IPS DF 6.9 (cell line): Measurements from ENCODE around the gene FOSL1.
A peak's percentile ranks its signal among the peaks of the same experiment; 100 is the strongest.

Source experiments
- DNase-seq: peaks from one replicate; pipeline ENCODE4 v3.0.0-alpha.2; 2013; ENCODE audit warnings: low read depth, low spot score
- H3K27ac ChIP-seq: one replicate; pipeline ENCODE4 v1.5.1; 2013; ENCODE audit warnings: low read length, control low read depth
- H3K27me3 ChIP-seq: 2 replicates; pipeline ENCODE4 v1.6.1; 2013; ENCODE audit warnings: mild to moderate bottlenecking, low read length; ENCODE audit not compliant: control insufficient read depth, insufficient read depth
- H3K36me3 ChIP-seq: 2 replicates; pipeline ENCODE4 v1.6.1; 2013; ENCODE audit warnings: low read length; ENCODE audit not compliant: control insufficient read depth, insufficient read depth
- H3K4me1 ChIP-seq: 2 replicates; pipeline ENCODE4 v1.6.1; 2013; ENCODE audit warnings: low read length; ENCODE audit not compliant: control insufficient read depth, insufficient read depth
- H3K4me3 ChIP-seq: 2 replicates; pipeline ENCODE4 v1.5.1; 2013; ENCODE audit warnings: mild to moderate bottlenecking, low read length
- H3K9me3 ChIP-seq: 2 replicates; pipeline ENCODE4 v1.6.1; 2013; ENCODE audit warnings: low read length, inconsistent platforms; ENCODE audit not compliant: control insufficient read depth, insufficient read depth
- WGBS: extraction: QIAGEN DNeasy Blood & Tissue Kit; methylation state at CpG from one replicate; pipeline ENCODE4 v1.1.7; 2013; ENCODE audit warnings: mixed read lengths, missing lambda C conversion rate; ENCODE audit not compliant: insufficient read length, insufficient coverage; 5-methylcytosine and 5-hydroxymethylcytosine counted together

Gene FOSL1

GRCh38 chr11:65868907-65869306 lies 31.3 kb downstream of the FOSL1 start:
- WGBS = no CpG with 5 or more reads among the region's 3 CpGs
- Histone ChIP-seq H3K27ac (no peak overlapping the region), H3K9me3 (no peaks in the 10 kb centered on the region), H3K4me3 (no peak overlapping the region), H3K27me3 (no peaks in the 10 kb centered on the region), H3K36me3 (peaks cover 16% of the 10 kb centered on the region), H3K4me1 (no peaks in the 10 kb centered on the region)
- no peak for DNase-seq

DNA sequence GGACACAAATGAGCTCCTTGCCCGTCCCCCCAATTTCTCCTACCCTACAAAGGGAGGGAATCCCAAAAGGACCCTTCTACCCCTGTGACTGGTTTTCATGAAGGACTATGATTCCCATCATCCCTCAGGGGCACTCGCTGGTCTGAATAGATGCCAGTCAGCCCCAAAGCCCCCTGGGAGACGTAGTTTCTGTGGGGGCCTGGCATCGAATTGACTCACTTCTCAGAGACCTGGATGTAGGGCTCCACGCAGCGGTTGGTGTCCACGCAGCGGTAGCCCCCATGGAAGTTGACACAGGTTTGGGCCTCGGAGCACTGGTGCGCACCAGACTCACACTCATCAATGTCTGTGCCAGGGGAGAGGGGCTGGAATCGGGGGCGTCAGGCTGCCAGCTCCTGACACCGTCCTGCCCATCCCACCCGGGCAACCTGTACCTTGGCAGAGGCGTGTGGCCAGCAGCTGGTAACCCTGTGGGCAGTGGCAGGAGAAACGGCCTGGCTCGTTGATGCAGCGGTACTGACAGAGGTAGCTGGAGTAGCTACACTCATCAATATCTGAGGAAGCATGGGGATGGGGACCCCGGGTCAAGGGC lies 32.0 kb downstream of the FOSL1 start:
- no peaks in the 10 kb centered on the region for H3K27me3 ChIP-seq
- H3K4me3 ChIP-seq = peak overlapping the region; percentile 58; the same call in 1 of the 2 replicates
- peaks cover 19% of the 10 kb centered on the region for H3K36me3 ChIP-seq
- DNase-seq = no peak
- H3K4me1 ChIP-seq = no peaks in the 10 kb centered on the region
- H3K27ac ChIP-seq = no peak overlapping the region
- no peaks in the 10 kb centered on the region for H3K9me3 ChIP-seq
- no CpG with 5 or more reads among the region's 19 CpGs for WGBS

- no peak overlapping the region for H3K27ac ChIP-seq
- no peaks in the 10 kb centered on the region for H3K4me1 ChIP-seq
- H3K4me3 ChIP-seq = peak overlapping the region; percentile 58; the same call in 1 of the 2 replicates
- peaks cover 19% of the 10 kb centered on the region for H3K36me3 ChIP-seq
- H3K27me3 ChIP-seq = no peaks in the 10 kb centered on the region
- DNase-seq = no peak
- no peaks in the 10 kb centered on the region for H3K9me3 ChIP-seq
- no CpG with 5 or more reads among the region's 29 CpGs for WGBS
These were observed 32.7 kb downstream of the FOSL1 start for GRCh38 chr11:65867284-65868071.

GRCh38 chr11:65866509-65867283 lies 33.5 kb downstream of the FOSL1 start:
- Histone ChIP-seq H3K4me1 (no peaks in the 10 kb centered on the region), H3K27me3 (no peaks in the 10 kb centered on the region), H3K36me3 (peaks cover 19% of the 10 kb centered on the region), H3K27ac (no peak overlapping the region), H3K4me3 (no peak overlapping the region), H3K9me3 (no peaks in the 10 kb centered on the region)
- WGBS = no CpG with 5 or more reads among the region's 21 CpGs
- DNase-seq = no peak

DNA sequence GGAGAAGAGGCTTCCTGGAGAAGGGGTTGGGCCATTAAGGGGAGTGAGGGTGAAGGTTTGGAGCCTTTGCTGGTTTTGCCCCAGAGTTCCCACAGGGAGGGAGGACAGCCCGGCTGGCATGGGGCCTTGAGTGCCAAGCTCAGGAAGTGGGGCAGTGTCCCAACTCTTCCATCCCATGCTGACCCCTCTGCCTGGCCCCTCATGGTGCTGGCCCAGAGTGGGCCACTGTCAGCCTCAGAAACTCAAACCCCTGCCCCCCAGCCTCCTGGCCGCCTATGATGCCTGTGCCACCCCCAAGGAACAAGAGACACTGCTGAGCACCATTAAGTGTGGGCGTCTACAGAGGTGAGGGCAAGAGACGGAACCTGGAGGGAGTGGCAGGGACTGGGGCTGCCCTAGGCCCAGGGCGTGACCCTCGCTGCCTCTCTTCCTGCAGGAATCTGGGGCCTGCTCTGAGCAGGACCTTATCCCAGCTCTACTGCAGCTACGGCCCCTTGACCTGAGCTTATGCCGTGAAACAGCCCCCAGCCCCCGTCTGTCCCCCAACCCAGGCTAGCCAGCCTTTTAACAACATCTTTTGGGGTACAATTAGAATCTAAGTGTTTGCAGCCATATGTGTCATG lies 34.5 kb downstream of the FOSL1 start:
- Histone ChIP-seq H3K4me3 (no peak overlapping the region), H3K27me3 (no peaks in the 10 kb centered on the region), H3K4me1 (no peaks in the 10 kb centered on the region), H3K36me3 (peaks cover 19% of the 10 kb centered on the region), H3K27ac (no peak overlapping the region), H3K9me3 (no peaks in the 10 kb centered on the region)
- WGBS = no CpG with 5 or more reads among the region's 9 CpGs
- DNase-seq = no peak

DNA sequence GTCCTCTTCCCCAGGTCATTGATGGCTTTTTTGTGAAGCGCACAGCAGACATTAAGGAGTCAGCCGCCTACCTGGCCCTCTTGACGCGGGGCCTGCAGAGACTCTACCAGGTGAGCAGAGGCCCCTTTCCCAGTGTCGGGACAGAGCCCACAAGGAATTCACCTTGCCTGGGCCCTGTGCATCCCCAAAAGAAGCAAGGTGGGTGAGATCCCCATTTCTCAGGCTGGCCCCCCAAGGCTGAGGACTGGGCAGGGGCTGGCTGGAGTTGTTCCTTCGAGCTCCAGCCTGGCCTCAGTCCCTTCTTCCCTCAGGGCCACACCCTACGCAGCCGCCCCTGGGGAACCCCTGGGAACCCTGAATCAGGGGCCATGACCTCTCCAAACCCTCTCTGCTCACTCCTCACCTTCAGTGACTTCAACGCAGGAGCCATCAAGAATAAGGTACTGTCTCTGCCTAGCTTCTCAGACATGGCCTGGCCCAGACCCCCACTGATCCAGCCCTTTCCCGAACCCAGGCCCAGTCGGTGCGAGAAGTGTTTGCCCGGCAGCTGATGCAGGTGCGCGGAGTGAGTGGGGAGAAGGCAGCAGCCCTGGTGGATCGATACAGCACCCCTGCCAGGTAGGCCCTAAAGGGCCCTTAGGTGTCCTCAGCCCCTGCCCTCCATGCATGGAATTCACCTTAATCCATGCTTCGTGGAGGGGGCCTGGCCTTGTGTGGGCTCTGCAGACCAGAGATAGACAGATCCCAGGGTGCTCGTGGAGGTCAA lies 35.3 kb downstream of the FOSL1 start:
- Histone ChIP-seq H3K4me1 (no peaks in the 10 kb centered on the region), H3K27me3 (no peaks in the 10 kb centered on the region), H3K27ac (no peak overlapping the region), H3K9me3 (no peaks in the 10 kb centered on the region), H3K4me3 (no peak overlapping the region), H3K36me3 (peaks cover 19% of the 10 kb centered on the region)
- DNase-seq = no peak
- no CpG with 5 or more reads among the region's 18 CpGs for WGBS

DNA sequence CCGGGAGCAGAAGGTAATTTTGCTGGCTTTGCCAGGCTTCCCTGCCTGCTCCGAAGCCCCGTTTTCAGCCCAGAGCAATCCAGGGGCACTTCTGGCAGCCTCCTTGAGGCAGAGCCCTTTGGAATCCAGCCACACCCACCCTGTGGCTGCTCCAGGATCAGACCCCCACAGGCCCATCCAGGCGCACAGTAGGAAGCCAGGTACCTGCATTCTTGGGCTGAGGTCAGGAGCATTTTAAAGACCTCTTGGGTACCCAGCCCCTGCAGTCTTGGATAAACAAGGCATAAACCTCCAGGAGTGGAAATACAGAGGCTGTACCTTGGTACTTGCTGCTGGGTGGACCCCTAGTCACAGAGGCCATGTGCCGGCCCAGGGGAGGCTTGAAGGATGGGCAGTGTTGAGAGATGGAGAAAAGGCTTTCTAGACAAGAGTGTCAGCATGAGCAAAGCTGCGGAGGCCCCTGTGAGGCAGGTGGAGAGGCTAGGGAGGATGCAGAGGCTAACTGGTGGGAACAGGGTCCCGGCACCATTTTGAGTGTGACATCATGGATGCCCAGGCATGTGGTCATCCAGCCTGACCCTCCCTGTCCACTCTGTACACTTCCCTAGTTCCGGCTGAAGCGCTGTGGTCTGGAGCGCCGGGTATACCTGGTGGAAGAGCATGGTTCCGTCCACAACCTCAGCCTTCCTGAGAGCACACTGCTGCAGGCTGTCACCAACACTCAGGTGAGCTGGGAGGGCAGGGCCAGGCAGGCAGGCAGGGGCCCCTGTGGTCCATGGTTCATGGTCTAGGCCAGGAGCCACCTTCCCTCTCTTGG lies 36.1 kb downstream of the FOSL1 start:
- no peak overlapping the region for H3K4me3 ChIP-seq
- H3K9me3 ChIP-seq = no peaks in the 10 kb centered on the region
- no CpG with 5 or more reads among the region's 12 CpGs for WGBS
- H3K4me1 ChIP-seq = no peaks in the 10 kb centered on the region
- peaks cover 19% of the 10 kb centered on the region for H3K36me3 ChIP-seq
- DNase-seq = no peak
- H3K27ac ChIP-seq = no peak overlapping the region
- H3K27me3 ChIP-seq = no peaks in the 10 kb centered on the region

GRCh38 chr11:65862941-65863888 lies 37.0 kb downstream of the FOSL1 start:
- H3K36me3 ChIP-seq = peaks cover 19% of the 10 kb centered on the region
- no peak for DNase-seq
- H3K9me3 ChIP-seq = no peaks in the 10 kb centered on the region
- H3K4me3 ChIP-seq = no peak overlapping the region
- no peaks in the 10 kb centered on the region; the same call in 1 of the 2 replicates for H3K4me1 ChIP-seq
- no peak overlapping the region for H3K27ac ChIP-seq
- no peaks in the 10 kb centered on the region for H3K27me3 ChIP-seq
- no CpG with 5 or more reads among the region's 24 CpGs for WGBS
